PC-9 (cell line): ENCODE measurements around the gene SV2C.

ENCODE experiments used
- EZH2 ChIP-seq: fragments of 200-600 bp; sonication (generic); IDR thresholded peaks from 2 replicates; pipeline ENCODE4 v1.8.0; 2017; ENCODE audit warnings: antibody characterized with exemption, low read depth
- TF ChIP-seq, protein P1 (sequence below): fragments of 200-600 bp; sonication (generic); conservative IDR thresholded peaks from 2 replicates; pipeline ENCODE4 v1.6.1; 2017; ENCODE audit warnings: mixed run types, antibody characterized with exemption, mild to moderate bottlenecking, moderate library complexity

DNA sequence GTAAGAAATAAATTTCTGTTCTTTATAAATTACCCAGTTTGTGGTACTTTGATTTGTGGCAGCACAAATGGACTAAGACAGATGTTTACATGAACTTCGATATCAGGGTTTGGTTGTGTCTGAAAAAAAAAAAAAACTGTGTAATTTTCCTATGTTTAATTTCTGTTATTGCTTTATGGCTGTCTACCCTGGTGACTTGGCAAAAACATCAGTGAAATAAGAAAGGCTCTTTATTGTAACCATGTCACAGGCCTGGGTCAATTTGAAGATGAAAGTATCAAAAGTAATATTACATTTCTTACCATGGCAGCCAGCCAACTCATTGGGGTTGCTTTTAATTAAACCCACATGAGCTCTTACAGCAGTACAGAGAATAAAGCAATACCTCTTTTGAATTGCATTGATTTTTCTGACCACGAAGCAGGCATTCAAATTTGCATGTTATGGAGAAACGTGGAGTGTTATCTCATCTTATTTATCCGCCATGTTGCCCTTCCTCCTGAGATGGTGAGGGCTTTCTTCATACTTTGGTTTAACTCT lies 20.6 kb upstream of the SV2C start:
- TF ChIP-seq, protein P1, sequence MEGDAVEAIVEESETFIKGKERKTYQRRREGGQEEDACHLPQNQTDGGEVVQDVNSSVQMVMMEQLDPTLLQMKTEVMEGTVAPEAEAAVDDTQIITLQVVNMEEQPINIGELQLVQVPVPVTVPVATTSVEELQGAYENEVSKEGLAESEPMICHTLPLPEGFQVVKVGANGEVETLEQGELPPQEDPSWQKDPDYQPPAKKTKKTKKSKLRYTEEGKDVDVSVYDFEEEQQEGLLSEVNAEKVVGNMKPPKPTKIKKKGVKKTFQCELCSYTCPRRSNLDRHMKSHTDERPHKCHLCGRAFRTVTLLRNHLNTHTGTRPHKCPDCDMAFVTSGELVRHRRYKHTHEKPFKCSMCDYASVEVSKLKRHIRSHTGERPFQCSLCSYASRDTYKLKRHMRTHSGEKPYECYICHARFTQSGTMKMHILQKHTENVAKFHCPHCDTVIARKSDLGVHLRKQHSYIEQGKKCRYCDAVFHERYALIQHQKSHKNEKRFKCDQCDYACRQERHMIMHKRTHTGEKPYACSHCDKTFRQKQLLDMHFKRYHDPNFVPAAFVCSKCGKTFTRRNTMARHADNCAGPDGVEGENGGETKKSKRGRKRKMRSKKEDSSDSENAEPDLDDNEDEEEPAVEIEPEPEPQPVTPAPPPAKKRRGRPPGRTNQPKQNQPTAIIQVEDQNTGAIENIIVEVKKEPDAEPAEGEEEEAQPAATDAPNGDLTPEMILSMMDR = no peak
- no peak for TF ChIP-seq EZH2
